ENCODE results near the gene FOSB. TPM values are rescaled to one million over a fixed set of nuclear protein-coding genes. Genes with fewer than 3 reads are reported as not detected.

FOSB gene
- total RNA-seq, 1 experiment from 2014 or later: 2.3 TPM

- TF ChIP-seq ZNF219 (CRISPR knock-in tag; IDR thresholded peaks at IDR 0.05; ENCODE audit: borderline replicate concordance) (no peak), MXD4 (CRISPR knock-in tag; IDR thresholded peaks at IDR 0.05; ENCODE audit: borderline replicate concordance) (no peak), JUN (CRISPR knock-in tag; IDR thresholded peaks at IDR 0.05) (no peak), ZNF121 (CRISPR knock-in tag; IDR thresholded peaks at IDR 0.05) (no peak), ZNF396 (CRISPR knock-in tag; IDR thresholded peaks at IDR 0.05; ENCODE audit: borderline replicate concordance) (no peak), JAZF1 (CRISPR knock-in tag; IDR thresholded peaks at IDR 0.05) (no peak), EMX1 (CRISPR knock-in tag; IDR thresholded peaks at IDR 0.05) (no peak), KAT7 (CRISPR knock-in tag; IDR thresholded peaks at IDR 0.05; ENCODE audit: borderline replicate concordance) (no peak), NFYB (CRISPR knock-in tag; conservative IDR thresholded peaks at IDR 0.05; ENCODE audit: low read depth) (no peak), FOXP1 (CRISPR knock-in tag; IDR thresholded peaks at IDR 0.05; ENCODE audit: borderline replicate concordance) (no peak)
- TF ChIP-seq, protein P1, sequence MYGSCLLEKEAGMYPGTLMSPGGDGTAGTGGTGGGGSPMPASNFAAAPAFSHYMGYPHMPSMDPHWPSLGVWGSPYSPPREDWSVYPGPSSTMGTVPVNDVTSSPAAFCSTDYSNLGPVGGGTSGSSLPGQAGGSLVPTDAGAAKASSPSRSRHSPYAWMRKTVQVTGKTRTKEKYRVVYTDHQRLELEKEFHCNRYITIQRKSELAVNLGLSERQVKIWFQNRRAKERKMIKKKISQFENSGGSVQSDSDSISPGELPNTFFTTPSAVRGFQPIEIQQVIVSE (CRISPR knock-in tag; IDR thresholded peaks at IDR 0.05; ENCODE audit: borderline replicate concordance): no peak
- TF ChIP-seq, protein P2, sequence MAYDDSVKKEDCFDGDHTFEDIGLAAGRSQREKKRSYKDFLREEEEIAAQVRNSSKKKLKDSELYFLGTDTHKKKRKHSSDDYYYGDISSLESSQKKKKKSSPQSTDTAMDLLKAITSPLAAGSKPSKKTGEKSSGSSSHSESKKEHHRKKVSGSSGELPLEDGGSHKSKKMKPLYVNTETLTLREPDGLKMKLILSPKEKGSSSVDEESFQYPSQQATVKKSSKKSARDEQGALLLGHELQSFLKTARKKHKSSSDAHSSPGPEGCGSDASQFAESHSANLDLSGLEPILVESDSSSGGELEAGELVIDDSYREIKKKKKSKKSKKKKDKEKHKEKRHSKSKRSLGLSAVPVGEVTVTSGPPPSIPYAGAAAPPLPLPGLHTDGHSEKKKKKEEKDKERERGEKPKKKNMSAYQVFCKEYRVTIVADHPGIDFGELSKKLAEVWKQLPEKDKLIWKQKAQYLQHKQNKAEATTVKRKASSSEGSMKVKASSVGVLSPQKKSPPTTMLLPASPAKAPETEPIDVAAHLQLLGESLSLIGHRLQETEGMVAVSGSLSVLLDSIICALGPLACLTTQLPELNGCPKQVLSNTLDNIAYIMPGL (CRISPR knock-in tag; IDR thresholded peaks at IDR 0.05): no peak
- Mint-ChIP-seq H3K36me3 (no peaks in the 10 kb centered on the region), H3K4me3 (no peak overlapping the region), H3K27me3 (ENCODE audit: low read depth) (peaks cover 57% of the 10 kb centered on the region), H3K9me3 (no peaks in the 10 kb centered on the region), H3K4me1 (peaks cover 15% of the 10 kb centered on the region), H3K27ac (no peak overlapping the region)
- DNase-seq (ENCODE audit: low spot score): no peak
- ChIA-PET CTCF (interaction anchor here (3.1 kb wide), 1 partner anchor 26 kb away, joined by 17 read pairs; no protein-coding TSS in a partner anchor), POLR2A (no interaction called here)
- ATAC-seq: no peak
Observed at GRCh38 chr19:45464852-45465441, 2.8 kb upstream of the FOSB start.

DNA sequence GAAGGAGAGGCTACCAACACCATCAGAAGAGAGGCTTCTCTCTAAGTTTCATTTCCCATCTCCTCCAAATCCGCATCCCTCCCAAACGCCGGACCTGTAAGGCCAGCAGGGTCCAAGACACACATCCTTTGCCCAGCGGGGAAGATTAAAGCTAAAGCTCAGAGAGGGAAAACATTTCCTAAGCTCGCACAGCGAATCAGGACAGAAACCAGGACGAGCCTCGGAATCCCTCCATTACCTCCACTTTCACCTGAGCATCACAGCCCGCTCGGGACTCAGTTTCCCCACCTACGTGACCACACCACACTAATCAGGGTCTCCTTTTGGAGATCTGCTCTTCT, 711 bp upstream of the FOSB start:
- H3K9me3 Mint-ChIP-seq: no peaks in the 10 kb centered on the region
- peaks cover 15% of the 10 kb centered on the region for H3K4me1 Mint-ChIP-seq
- H3K27me3 Mint-ChIP-seq (ENCODE audit: low read depth): peaks cover 69% of the 10 kb centered on the region
- H3K27ac Mint-ChIP-seq: peak overlapping the region; percentile 30; the same call in 1 of the 2 replicates
- H3K36me3 Mint-ChIP-seq: no peaks in the 10 kb centered on the region
- CTCF ChIA-PET: interaction anchor here (0.9 to 5.0 kb wide), 19 partner anchors 8 to 286 kb away, joined by 3 to 105 read pairs (median 5); partner anchors contain the start of genes PPP1R13L and VASP
- ATAC-seq: no peak
- H3K4me3 Mint-ChIP-seq: peak overlapping the region; percentile 76
- TF ChIP-seq SMAD4 (CRISPR knock-in tag; IDR thresholded peaks at IDR 0.05) (no peak), USF1 (CRISPR knock-in tag; IDR thresholded peaks at IDR 0.05) (no peak), NR1H2 (CRISPR knock-in tag; IDR thresholded peaks at IDR 0.05) (no peak), TCF7 (CRISPR knock-in tag; IDR thresholded peaks at IDR 0.05; ENCODE audit: low read depth) (no peak), OVOL2 (CRISPR knock-in tag; IDR thresholded peaks at IDR 0.05; ENCODE audit: borderline replicate concordance) (no peak), FOXJ3 (CRISPR knock-in tag; IDR thresholded peaks at IDR 0.05; ENCODE audit: borderline replicate concordance) (no peak), NR3C1 (CRISPR knock-in tag; conservative IDR thresholded peaks at IDR 0.05; ENCODE audit: low read depth) (no peak), MYBL2 (CRISPR knock-in tag; IDR thresholded peaks at IDR 0.05) (no peak), ATF2 (CRISPR knock-in tag; IDR thresholded peaks at IDR 0.05; ENCODE audit: borderline replicate concordance, low read depth) (no peak), HMGA2 (CRISPR knock-in tag; IDR thresholded peaks at IDR 0.05) (no peak)
- TF ChIP-seq, protein P1 (CRISPR knock-in tag; IDR thresholded peaks at IDR 0.05; ENCODE audit: borderline replicate concordance): no peak
- TF ChIP-seq, protein P3, sequence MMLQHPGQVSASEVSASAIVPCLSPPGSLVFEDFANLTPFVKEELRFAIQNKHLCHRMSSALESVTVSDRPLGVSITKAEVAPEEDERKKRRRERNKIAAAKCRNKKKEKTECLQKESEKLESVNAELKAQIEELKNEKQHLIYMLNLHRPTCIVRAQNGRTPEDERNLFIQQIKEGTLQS (CRISPR knock-in tag; conservative IDR thresholded peaks at IDR 0.05): no peak
- TF ChIP-seq, protein P4, sequence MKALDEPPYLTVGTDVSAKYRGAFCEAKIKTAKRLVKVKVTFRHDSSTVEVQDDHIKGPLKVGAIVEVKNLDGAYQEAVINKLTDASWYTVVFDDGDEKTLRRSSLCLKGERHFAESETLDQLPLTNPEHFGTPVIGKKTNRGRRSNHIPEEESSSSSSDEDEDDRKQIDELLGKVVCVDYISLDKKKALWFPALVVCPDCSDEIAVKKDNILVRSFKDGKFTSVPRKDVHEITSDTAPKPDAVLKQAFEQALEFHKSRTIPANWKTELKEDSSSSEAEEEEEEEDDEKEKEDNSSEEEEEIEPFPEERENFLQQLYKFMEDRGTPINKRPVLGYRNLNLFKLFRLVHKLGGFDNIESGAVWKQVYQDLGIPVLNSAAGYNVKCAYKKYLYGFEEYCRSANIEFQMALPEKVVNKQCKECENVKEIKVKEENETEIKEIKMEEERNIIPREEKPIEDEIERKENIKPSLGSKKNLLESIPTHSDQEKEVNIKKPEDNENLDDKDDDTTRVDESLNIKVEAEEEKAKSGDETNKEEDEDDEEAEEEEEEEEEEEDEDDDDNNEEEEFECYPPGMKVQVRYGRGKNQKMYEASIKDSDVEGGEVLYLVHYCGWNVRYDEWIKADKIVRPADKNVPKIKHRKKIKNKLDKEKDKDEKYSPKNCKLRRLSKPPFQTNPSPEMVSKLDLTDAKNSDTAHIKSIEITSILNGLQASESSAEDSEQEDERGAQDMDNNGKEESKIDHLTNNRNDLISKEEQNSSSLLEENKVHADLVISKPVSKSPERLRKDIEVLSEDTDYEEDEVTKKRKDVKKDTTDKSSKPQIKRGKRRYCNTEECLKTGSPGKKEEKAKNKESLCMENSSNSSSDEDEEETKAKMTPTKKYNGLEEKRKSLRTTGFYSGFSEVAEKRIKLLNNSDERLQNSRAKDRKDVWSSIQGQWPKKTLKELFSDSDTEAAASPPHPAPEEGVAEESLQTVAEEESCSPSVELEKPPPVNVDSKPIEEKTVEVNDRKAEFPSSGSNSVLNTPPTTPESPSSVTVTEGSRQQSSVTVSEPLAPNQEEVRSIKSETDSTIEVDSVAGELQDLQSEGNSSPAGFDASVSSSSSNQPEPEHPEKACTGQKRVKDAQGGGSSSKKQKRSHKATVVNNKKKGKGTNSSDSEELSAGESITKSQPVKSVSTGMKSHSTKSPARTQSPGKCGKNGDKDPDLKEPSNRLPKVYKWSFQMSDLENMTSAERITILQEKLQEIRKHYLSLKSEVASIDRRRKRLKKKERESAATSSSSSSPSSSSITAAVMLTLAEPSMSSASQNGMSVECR (CRISPR knock-in tag; IDR thresholded peaks at IDR 0.05; ENCODE audit: borderline replicate concordance): no peak
- POLR2A ChIA-PET: interaction anchor here (0.6 to 1.7 kb wide), 7 partner anchors 11 to 160 kb away, joined by 3 to 7 read pairs (median 4); partner anchors contain the start of genes PPP1R13L and RTN2
- no peak for DNase-seq (ENCODE audit: low spot score)
